Lower leg skin (tissue), 3 donors: Measurements from ENCODE around the gene PCGF1.

Source experiments
- CTCF ChIP-seq, 3 donors: fragments of 450-650 bp; IDR thresholded peaks; one replicate each; pipeline ENCODE4 v1.5.1; 2016; ENCODE audit warnings: antibody characterized with exemption in 3 of 3, mild to moderate bottlenecking in 3 of 3, moderate library complexity in 2 of 3
- POLR2A ChIP-seq, 2 donors: fragments of 450-650 bp; IDR thresholded peaks; one replicate each; pipeline ENCODE4 v1.6.1; 2016 to 2017; ENCODE audit warnings: antibody characterized with exemption in 2 of 2, mild to moderate bottlenecking in 1 of 2, moderate library complexity in 1 of 2

GRCh38 chr2:74504591-74504990 lies 2.9 kb downstream of the PCGF1 start:
- TF ChIP-seq CTCF (IDR thresholded peaks at IDR 0.05), result no peak
- TF ChIP-seq POLR2A (IDR thresholded peaks at IDR 0.05), result no peak
